Type B pancreatic cell (in vitro differentiated cells): Measurements from ENCODE around the gene RBMS3. TPM values are rescaled to one million over a fixed set of nuclear protein-coding genes. Genes with fewer than 3 reads are reported as not detected.

Experiments used
- DNase-seq: peaks from one replicate; pipeline ENCODE4 v3.0.0; 2021; ENCODE audit warnings: mixed read lengths; ENCODE audit not compliant: unreplicated experiment; ENCODE audit errors: extremely low spot score
- H3K27ac Mint-ChIP-seq: 2 replicates; pipeline ENCODE4 v1.8.0; 2021; ENCODE audit warnings: mild to moderate bottlenecking, mixed read lengths
- H3K27me3 Mint-ChIP-seq: 2 replicates; pipeline ENCODE4 v1.8.0; 2021; ENCODE audit warnings: mixed read lengths
- H3K36me3 Mint-ChIP-seq: 2 replicates; pipeline ENCODE4 v1.8.0; 2021; ENCODE audit warnings: mixed read lengths
- H3K4me1 Mint-ChIP-seq: one replicate; pipeline ENCODE4 v1.8.0; 2021; ENCODE audit warnings: mixed read lengths; ENCODE audit not compliant: unreplicated experiment
- H3K4me3 Mint-ChIP-seq: 2 replicates; pipeline ENCODE4 v1.8.0; 2021; ENCODE audit warnings: mild to moderate bottlenecking, mixed read lengths
- H3K9me3 Mint-ChIP-seq: 2 replicates; pipeline ENCODE4 v1.8.0; 2021; ENCODE audit warnings: mixed read lengths
- total RNA-seq: library from RNA; stranded (reverse); gene quantifications from 2 replicates; pipeline ENCODE4 v1.2.1, GENCODE V29; 2021; ENCODE audit warnings: low replicate concordance
- TF ChIP-seq, protein P1 (sequence below): fragments of 200-600 bp; sonication (generic); conservative IDR thresholded peaks from 2 replicates; pipeline ENCODE4 v1.5.0; 2021; ENCODE audit warnings: antibody characterized with exemption, mild to moderate bottlenecking

Gene RBMS3
- total RNA-seq, 1 donor from 2014 or later: 36.6 TPM

DNA sequence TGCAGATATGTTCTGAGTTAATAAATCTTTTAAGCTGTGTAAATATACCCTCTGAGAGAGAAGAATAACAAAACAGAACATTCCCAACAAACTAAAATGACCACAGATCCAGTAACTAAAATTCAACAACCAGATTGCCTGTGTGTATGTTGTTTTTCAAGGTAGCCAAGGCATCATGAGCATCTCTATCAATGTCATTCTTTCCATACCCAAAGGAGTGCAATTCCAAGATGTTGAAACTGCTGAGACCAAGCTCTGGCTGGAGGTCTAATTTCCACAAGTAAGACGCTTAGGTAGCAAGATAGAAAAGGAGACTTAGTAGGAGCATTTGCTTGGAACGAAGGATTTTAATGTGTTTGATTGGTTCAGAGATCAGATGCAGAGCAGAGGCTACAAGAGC is 276.3 kb downstream of the RBMS3 start:
- H3K27ac Mint-ChIP-seq: no peak overlapping the region
- TF ChIP-seq, protein P1, sequence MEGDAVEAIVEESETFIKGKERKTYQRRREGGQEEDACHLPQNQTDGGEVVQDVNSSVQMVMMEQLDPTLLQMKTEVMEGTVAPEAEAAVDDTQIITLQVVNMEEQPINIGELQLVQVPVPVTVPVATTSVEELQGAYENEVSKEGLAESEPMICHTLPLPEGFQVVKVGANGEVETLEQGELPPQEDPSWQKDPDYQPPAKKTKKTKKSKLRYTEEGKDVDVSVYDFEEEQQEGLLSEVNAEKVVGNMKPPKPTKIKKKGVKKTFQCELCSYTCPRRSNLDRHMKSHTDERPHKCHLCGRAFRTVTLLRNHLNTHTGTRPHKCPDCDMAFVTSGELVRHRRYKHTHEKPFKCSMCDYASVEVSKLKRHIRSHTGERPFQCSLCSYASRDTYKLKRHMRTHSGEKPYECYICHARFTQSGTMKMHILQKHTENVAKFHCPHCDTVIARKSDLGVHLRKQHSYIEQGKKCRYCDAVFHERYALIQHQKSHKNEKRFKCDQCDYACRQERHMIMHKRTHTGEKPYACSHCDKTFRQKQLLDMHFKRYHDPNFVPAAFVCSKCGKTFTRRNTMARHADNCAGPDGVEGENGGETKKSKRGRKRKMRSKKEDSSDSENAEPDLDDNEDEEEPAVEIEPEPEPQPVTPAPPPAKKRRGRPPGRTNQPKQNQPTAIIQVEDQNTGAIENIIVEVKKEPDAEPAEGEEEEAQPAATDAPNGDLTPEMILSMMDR: no peak
- no peaks in the 10 kb centered on the region for H3K9me3 Mint-ChIP-seq
- no peak overlapping the region for H3K4me3 Mint-ChIP-seq
- peaks cover 3% of the 10 kb centered on the region for H3K36me3 Mint-ChIP-seq
- H3K4me1 Mint-ChIP-seq: peaks cover 8% of the 10 kb centered on the region
- H3K27me3 Mint-ChIP-seq: no peaks in the 10 kb centered on the region
- no peak for DNase-seq

DNA sequence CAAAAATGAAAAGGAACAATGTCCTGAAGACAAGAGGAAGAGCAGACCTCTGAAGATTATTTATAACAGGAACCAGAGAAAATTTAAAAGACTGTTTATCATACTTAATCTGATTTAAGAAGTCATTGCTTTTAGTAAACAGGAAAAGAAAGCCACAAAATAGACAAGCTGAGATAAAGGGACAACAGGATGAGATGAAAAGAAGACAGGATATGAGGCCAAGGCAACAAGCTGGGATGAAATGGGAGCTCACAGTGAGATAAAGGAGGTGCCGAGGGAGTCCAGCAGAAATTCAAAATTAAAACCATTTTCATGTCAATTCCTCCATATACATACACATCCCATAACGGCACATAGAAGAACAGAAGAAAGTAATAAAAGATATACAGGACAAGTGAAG is 277.0 kb downstream of the RBMS3 start:
- peaks cover 8% of the 10 kb centered on the region for H3K4me1 Mint-ChIP-seq
- peaks cover 3% of the 10 kb centered on the region for H3K36me3 Mint-ChIP-seq
- TF ChIP-seq, protein P1: no peak
- no peak overlapping the region for H3K27ac Mint-ChIP-seq
- H3K27me3 Mint-ChIP-seq: no peaks in the 10 kb centered on the region
- DNase-seq: no peak
- no peak overlapping the region for H3K4me3 Mint-ChIP-seq
- no peaks in the 10 kb centered on the region for H3K9me3 Mint-ChIP-seq

DNA sequence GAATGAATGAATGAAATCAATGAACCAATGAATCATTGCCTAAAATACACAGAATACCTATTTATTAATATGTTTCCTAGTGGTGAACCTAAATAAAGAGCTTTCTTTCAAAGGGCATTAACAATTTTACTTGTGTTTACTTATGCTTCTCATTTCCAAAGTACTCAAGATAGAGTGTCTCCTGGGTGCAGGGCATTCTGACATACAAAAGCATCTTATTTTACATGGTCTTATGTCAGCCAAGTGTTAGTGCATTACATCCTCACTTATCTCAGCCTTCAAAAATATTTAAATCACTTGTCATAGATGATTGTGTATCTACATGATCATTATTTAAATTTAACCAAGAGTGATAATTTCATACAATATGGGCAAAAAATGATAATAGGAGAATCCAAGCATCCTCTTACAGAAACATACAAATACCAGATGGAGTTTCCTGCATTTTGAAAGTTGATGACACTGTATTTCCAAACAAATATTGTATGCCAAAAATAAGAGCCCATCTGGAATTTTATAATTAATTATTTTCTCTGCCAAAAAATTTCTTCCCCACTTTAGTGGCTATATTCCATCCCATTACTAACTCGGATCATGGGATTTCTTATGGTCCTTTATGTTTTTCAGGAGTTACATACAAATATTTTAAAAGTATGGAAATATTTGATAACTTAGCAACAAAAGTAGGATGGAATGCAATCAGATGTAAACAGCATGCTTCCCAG is 279.0 kb downstream of the RBMS3 start:
- H3K27ac Mint-ChIP-seq: no peak overlapping the region
- no peak for DNase-seq
- H3K27me3 Mint-ChIP-seq: no peaks in the 10 kb centered on the region
- H3K36me3 Mint-ChIP-seq: peaks cover 3% of the 10 kb centered on the region
- H3K4me1 Mint-ChIP-seq: peaks cover 8% of the 10 kb centered on the region
- TF ChIP-seq, protein P1: no peak
- H3K9me3 Mint-ChIP-seq: no peaks in the 10 kb centered on the region
- H3K4me3 Mint-ChIP-seq: no peak overlapping the region

DNA sequence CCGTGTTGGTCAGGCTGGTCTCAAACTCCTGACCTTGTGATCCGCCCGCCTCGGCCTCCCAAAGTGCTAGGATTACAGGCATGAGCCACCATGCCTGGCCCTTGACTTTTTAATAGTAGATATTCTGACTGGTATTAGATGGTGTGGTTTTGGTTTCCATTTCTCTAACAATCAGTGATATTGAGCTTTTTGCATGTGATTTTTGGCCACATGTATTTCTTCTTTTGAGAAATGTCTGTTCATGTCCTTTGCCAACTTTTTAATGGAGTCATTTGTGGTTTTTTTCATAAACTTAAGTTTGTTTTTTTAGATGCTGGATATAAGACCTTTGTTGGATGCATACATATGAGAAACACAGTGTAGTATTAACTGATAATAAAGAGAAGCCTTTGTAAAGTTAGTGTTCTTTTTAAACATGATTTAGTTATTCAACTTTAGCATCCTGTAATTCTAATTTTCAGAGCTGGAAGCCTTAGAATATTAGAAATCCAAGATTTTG is 280.8 kb downstream of the RBMS3 start:
- H3K36me3 Mint-ChIP-seq: peaks cover 3% of the 10 kb centered on the region
- H3K4me1 Mint-ChIP-seq: peaks cover 11% of the 10 kb centered on the region
- H3K4me3 Mint-ChIP-seq: no peak overlapping the region
- no peak for DNase-seq
- H3K27me3 Mint-ChIP-seq: no peaks in the 10 kb centered on the region
- TF ChIP-seq, protein P1: no peak
- no peaks in the 10 kb centered on the region for H3K9me3 Mint-ChIP-seq
- H3K27ac Mint-ChIP-seq: no peak overlapping the region

DNA sequence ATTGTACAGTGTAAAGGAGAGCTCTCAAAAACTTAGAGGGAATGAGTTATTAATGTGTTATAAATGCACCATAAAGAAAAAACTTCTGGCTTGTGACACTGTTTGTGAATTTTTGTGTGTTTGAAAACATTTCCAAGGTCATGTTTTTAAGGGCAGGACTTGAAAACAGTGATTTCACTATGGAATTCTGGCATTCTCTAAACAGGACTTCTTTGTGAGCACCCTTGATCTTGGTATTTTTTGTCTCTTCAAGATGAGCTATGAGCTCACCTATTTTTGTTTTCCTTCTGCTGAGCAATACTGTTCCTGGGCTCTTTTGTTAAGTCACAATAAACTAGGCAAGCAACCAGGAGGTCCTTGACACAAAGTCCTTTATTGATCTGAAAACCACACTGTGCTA is 284.4 kb downstream of the RBMS3 start:
- Mint-ChIP-seq H3K4me1 (peaks cover 5% of the 10 kb centered on the region), H3K4me3 (no peak overlapping the region), H3K36me3 (no peaks in the 10 kb centered on the region), H3K27ac (no peak overlapping the region), H3K27me3 (no peaks in the 10 kb centered on the region), H3K9me3 (no peaks in the 10 kb centered on the region)
- DNase-seq: no peak
- TF ChIP-seq, protein P1: no peak
